GM04503 (cell line): ENCODE data around the gene STAB1.

Source experiments
- DNase-seq: peaks from one replicate; pipeline ENCODE4 v3.0.0-alpha.2; 2012; ENCODE audit warnings: low read depth

Gene STAB1

GRCh38 chr3:52534281-52535183 lies 39.4 kb downstream of the STAB1 start:
- DNase-seq: no peak

- DNase-seq: no peak
Observed at GRCh38 chr3:52535411-52536111, 40.4 kb downstream of the STAB1 start.

GRCh38 chr3:52536112-52536368 lies 40.9 kb downstream of the STAB1 start:
- DNase-seq: no peak

GRCh38 chr3:52536369-52537164 lies 41.4 kb downstream of the STAB1 start, which contains the start of gene UQCC5:
UQCC5 (plus strand) TSS chr3:52536605; CDS start chr3:52536756, 151 bp downstream.
- peak; percentile 90 for DNase-seq

- no peak for DNase-seq
Observed at GRCh38 chr3:52537165-52537620, 42.1 kb downstream of the STAB1 start.

GRCh38 chr3:52537726-52538421 lies 42.7 kb downstream of the STAB1 start:
- DNase-seq: no peak

GRCh38 chr3:52539010-52539653 lies 44.0 kb downstream of the STAB1 start:
- no peak for DNase-seq

GRCh38 chr3:52541050-52541449 lies 45.9 kb downstream of the STAB1 start:
- DNase-seq: no peak

- DNase-seq: no peak
Observed at GRCh38 chr3:52544937-52545336, 49.8 kb downstream of the STAB1 start.

GRCh38 chr3:52546111-52546901 lies 51.2 kb downstream of the STAB1 start:
- no peak for DNase-seq

GRCh38 chr3:52547143-52547542 lies 52.0 kb downstream of the STAB1 start:
- DNase-seq: no peak

GRCh38 chr3:52551118-52551517 lies 56.0 kb downstream of the STAB1 start:
- no peak for DNase-seq

- no peak for DNase-seq
Observed at GRCh38 chr3:52552089-52552488, 57.0 kb downstream of the STAB1 start.

GRCh38 chr3:52554026-52554755 lies 59.1 kb downstream of the STAB1 start:
- no peak for DNase-seq

- no peak for DNase-seq
Observed at GRCh38 chr3:52555056-52555455, 59.9 kb downstream of the STAB1 start.

GRCh38 chr3:52557011-52557960 lies 62.1 kb downstream of the STAB1 start:
- DNase-seq: no peak

- no peak for DNase-seq
Observed at GRCh38 chr3:52558436-52558835, 63.3 kb downstream of the STAB1 start.

- DNase-seq: no peak
Observed at GRCh38 chr3:52561028-52561747, 66.0 kb downstream of the STAB1 start.
